Astrocyte of the cerebellum (primary cell): ENCODE measurements around the gene CGAS.

Experiments used
- DNase-seq: peaks from one replicate; pipeline ENCODE4 v3.0.0-alpha.2; 2011; ENCODE audit warnings: low read depth
- H3K4me3 ChIP-seq: 2 replicates; pipeline ENCODE4 v1.5.1; 2011; ENCODE audit warnings: mild to moderate bottlenecking, low read depth, low read length, moderate library complexity
- in situ Hi-C: cut with HindIII; loops from 2 replicates; pipeline ENCODE4 v1.10.0; 2017; ENCODE audit warnings: low sequenced_read_pairs
- TF ChIP-seq, protein P1 (sequence below): IDR thresholded peaks from 2 replicates; pipeline ENCODE4 v1.5.1; 2012; ENCODE audit warnings: low read length, low read depth, moderate library complexity, mild to moderate bottlenecking; ENCODE audit errors: missing control alignments

CGAS gene

GRCh38 chr6:73452107-73452461 is at the start of gene CGAS:
Gene CGAS (minus strand): TSS chr6:73452297. CDS start chr6:73452181, 116 bp downstream.
- in situ Hi-C loops, result no loop called here
- TF ChIP-seq, protein P1, sequence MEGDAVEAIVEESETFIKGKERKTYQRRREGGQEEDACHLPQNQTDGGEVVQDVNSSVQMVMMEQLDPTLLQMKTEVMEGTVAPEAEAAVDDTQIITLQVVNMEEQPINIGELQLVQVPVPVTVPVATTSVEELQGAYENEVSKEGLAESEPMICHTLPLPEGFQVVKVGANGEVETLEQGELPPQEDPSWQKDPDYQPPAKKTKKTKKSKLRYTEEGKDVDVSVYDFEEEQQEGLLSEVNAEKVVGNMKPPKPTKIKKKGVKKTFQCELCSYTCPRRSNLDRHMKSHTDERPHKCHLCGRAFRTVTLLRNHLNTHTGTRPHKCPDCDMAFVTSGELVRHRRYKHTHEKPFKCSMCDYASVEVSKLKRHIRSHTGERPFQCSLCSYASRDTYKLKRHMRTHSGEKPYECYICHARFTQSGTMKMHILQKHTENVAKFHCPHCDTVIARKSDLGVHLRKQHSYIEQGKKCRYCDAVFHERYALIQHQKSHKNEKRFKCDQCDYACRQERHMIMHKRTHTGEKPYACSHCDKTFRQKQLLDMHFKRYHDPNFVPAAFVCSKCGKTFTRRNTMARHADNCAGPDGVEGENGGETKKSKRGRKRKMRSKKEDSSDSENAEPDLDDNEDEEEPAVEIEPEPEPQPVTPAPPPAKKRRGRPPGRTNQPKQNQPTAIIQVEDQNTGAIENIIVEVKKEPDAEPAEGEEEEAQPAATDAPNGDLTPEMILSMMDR, result no peak

DNA sequence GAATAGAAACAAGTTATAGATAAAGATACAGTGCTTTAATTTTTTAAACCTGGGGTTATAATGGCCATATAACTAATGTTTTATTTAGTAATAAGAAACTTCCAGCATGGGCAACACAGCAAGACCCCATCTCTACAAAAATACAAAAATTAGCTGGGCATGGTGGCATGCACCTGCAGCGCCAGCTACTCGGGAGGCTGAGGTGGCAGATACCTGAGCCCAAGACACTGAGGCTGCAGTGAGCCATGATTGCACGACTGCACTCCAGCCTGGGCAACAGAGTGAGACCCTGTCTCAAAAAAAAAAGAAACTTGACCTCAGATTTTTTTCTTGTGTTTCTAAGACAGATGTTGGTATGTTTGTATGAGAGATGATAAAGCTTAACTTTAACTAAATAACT is 45.8 kb upstream of the CGAS start:
- no peak for DNase-seq
- no peak overlapping the region for H3K4me3 ChIP-seq
- in situ Hi-C loops, result no loop called here
- TF ChIP-seq, protein P1, result no peak

More at GRCh38 chr6:73452107-73452461, at the start of gene CGAS:
- peak within 1 kb of the TSS; percentile 51 for H3K4me3 ChIP-seq
- peak; percentile 3 for DNase-seq

DNA sequence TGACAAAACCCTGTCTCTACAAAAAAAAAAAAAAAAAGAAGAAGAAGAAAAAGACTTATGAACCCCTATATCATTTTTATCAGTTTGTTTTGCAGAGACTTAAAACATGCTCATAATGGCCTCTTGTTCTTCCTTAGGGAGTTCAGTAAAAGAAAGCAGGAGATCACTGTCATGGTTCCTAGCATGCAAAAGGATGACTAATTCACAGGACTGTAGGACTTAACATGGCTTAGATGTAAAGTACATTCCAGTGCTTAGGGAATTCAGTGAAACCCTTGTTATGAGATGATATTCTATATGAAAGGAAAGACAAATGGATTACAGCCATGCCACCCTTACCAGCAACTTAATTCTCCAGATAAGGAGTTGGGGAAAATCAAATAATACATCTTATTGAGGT is 39.3 kb upstream of the CGAS start:
- in situ Hi-C loops, result no loop called here
- no peak for DNase-seq
- H3K4me3 ChIP-seq, result no peak overlapping the region
- TF ChIP-seq, protein P1, result no peak

DNA sequence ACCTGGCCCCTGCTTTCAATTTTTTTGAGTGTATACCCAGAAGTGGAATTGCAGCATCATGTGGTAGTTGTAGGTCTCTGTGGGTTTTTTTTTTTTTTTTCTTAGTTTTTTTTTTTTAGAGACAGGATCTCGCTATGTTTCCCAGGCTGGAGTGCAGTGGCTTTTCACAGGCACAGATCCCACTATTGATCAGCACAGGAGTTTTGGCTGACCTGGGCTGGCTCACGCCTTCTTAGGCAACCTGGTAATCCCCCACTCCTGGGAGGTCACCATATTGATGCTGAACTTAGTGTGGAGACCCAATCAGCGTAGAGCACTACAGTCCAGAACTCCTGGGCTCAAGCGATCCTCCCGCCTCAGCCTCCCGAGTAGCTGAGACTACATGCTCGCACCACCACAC is 35.4 kb upstream of the CGAS start:
- no peak overlapping the region for H3K4me3 ChIP-seq
- TF ChIP-seq, protein P1, result no peak
- in situ Hi-C loops, result no loop called here
- no peak for DNase-seq

GRCh38 chr6:73484438-73484837 is 32.3 kb upstream of the CGAS start:
- in situ Hi-C loops, result no loop called here
- H3K4me3 ChIP-seq, result no peak overlapping the region
- no peak for DNase-seq
- TF ChIP-seq, protein P1, result no peak

DNA sequence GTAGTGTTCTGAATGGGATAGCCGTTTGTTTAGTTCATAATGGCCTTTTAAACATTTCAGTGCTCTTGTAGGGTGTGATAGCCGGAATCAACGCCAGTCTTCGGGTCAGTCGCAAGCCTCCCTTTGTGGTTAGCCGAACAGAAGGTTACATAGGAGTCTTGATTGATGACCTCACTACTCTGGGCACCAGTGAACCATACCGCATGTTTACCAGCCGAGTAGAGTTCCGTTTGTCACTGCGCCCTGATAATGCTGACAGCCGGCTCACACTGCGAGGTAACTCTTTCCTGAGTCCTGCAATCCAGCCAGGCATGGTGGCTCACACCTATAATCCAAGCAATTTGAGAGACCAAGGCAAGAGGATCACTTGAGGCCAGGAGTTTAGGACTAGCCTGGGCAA is 29.9 kb upstream of the CGAS start:
- TF ChIP-seq, protein P1, result no peak
- in situ Hi-C loops, result no loop called here
- DNase-seq, result no peak
- H3K4me3 ChIP-seq, result no peak overlapping the region

DNA sequence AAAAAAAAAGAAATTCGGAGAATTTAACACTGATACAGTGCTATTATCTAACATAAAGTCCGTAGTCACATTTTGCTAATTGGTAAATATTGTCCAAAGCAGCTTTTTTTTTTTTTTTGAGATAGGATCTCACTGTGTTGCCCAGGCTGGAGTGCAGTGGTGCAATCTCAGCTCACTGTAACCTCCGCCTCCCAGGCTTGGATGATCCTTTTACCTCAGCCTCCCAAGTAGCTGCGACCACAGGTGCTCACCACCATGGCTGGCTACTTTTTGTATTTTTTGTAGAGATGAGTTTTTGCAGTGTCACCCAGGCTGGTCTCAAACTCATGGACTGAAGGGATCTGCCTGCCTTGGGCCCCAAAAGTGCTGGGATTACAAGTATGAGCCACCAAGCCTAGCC is 25.3 kb upstream of the CGAS start:
- no peak for DNase-seq
- H3K4me3 ChIP-seq, result no peak overlapping the region
- in situ Hi-C loops, result no loop called here
- TF ChIP-seq, protein P1, result no peak
